GM23248 (cell line): ENCODE data around the gene RNASEH2B. TPM values are rescaled to one million over a fixed set of nuclear protein-coding genes. Genes with fewer than 3 reads are reported as not detected.

Experiments
- DNase-seq: peaks from one replicate; pipeline ENCODE4 v3.0.0-alpha.2; 2015
- H2AFZ ChIP-seq: fragments of 200-600 bp; sonication (generic); 2 replicates; pipeline ENCODE4 v1.6.1; 2016; ENCODE audit warnings: antibody characterized with exemption
- H3F3A ChIP-seq: fragments of 200-600 bp; sonication (generic); 2 replicates; pipeline ENCODE4 v1.6.1; 2016; ENCODE audit warnings: mild to moderate bottlenecking, antibody characterized with exemption, mixed run types; ENCODE audit not compliant: insufficient read depth
- H3K27ac ChIP-seq: fragments of 200-600 bp; sonication (generic); 2 replicates; pipeline ENCODE4 v1.5.1; 2016; ENCODE audit warnings: mild to moderate bottlenecking
- H3K27me3 ChIP-seq: fragments of 200-600 bp; sonication (generic); replicated peaks from 2 replicates; pipeline ENCODE4 v1.6.1; 2016; ENCODE audit warnings: mild to moderate bottlenecking; ENCODE audit not compliant: insufficient read depth
- H3K36me3 ChIP-seq: fragments of 200-600 bp; sonication (generic); 2 replicates; pipeline ENCODE4 v1.6.1; 2016; ENCODE audit warnings: low read depth, mild to moderate bottlenecking
- H3K4me1 ChIP-seq: fragments of 200-600 bp; sonication (generic); 2 replicates; pipeline ENCODE4 v1.6.1; 2016; ENCODE audit warnings: mild to moderate bottlenecking; ENCODE audit not compliant: insufficient read depth
- H3K4me2 ChIP-seq: fragments of 200-600 bp; sonication (generic); one replicate; pipeline ENCODE4 v1.6.1; 2016; ENCODE audit warnings: mild to moderate bottlenecking; ENCODE audit not compliant: unreplicated experiment
- H3K4me3 ChIP-seq: fragments of 200-600 bp; sonication (generic); 2 replicates; pipeline ENCODE4 v1.5.1; 2016; ENCODE audit warnings: mild to moderate bottlenecking
- H3K79me2 ChIP-seq: fragments of 200-600 bp; sonication (generic); 2 replicates; pipeline ENCODE4 v1.6.1; 2016; ENCODE audit warnings: mild to moderate bottlenecking; ENCODE audit not compliant: insufficient read depth
- H3K9ac ChIP-seq: fragments of 200-600 bp; sonication (generic); 2 replicates; pipeline ENCODE4 v1.6.1; 2016; ENCODE audit warnings: mild to moderate bottlenecking
- H3K9me2 ChIP-seq: fragments of 200-600 bp; sonication (generic); 2 replicates; pipeline ENCODE4 v1.6.1; 2016; ENCODE audit warnings: mixed run types, mild to moderate bottlenecking, moderate library complexity; ENCODE audit not compliant: insufficient read depth
- H3K9me3 ChIP-seq: fragments of 200-600 bp; sonication (generic); one replicate; pipeline ENCODE4 v1.6.1; 2017; ENCODE audit warnings: low read depth
- H4K20me1 ChIP-seq: fragments of 200-600 bp; sonication (generic); 2 replicates; pipeline ENCODE4 v1.6.0; 2016; ENCODE audit not compliant: insufficient read depth
- EZH2 ChIP-seq: fragments of 200-600 bp; sonication (generic); IDR thresholded peaks from 2 replicates; pipeline ENCODE4 v1.6.1; 2018; ENCODE audit warnings: antibody characterized with exemption, mild to moderate bottlenecking; ENCODE audit not compliant: insufficient read depth, poor library complexity, severe bottlenecking
- EZH2phosphoT487 ChIP-seq: fragments of 200-600 bp; sonication (generic); IDR thresholded peaks from 2 replicates; pipeline ENCODE4 v1.6.1; 2018; ENCODE audit warnings: antibody characterized with exemption, moderate library complexity, mild to moderate bottlenecking, low read depth; ENCODE audit not compliant: insufficient read depth
- WGBS, 2 experiments: methylation state at CpG; one replicate each; pipeline ENCODE4 v1.1.6; 2015 to 2017; ENCODE audit warnings: low lambda C conversion rate in 2 of 2, low coverage in 1 of 2; ENCODE audit errors: missing lambda C conversion rate in 2 of 2; 5-methylcytosine and 5-hydroxymethylcytosine counted together
- in situ Hi-C: fragments of 300-500 bp; cut with MboI; formaldehyde crosslinking; loops from 2 replicates; pipeline ENCODE4 v1.15.0; 2020
- polyA plus RNA-seq: library from polyadenylated mRNA; unstranded; fragments of >200 nt; fragmentation: Nextera tagmentation; extraction: Ambion mirVana; gene quantifications from 2 replicates; pipeline ENCODE4 v1.2.1, GENCODE V29; 2016
- total RNA-seq: library from RNA; depleted of rRNA; stranded (reverse); fragments of >200 nt; shearing (Covaris generic); gene quantifications from 2 replicates; pipeline ENCODE4 v1.2.3, GENCODE V29; 2014

The RNASEH2B gene
- total and polyA plus RNA-seq, 2 experiments from 2014 or later: 27.9 to 28.3 TPM

GRCh38 chr13:50993371-50993770, 83.8 kb downstream of the RNASEH2B start:
- H3K79me2 ChIP-seq: no peaks in the 10 kb centered on the region
- no peak overlapping the region for H2AFZ ChIP-seq
- no peaks in the 10 kb centered on the region for H4K20me1 ChIP-seq
- H3K9ac ChIP-seq: no peak overlapping the region
- no peak overlapping the region for H3K4me3 ChIP-seq
- H3K9me3 ChIP-seq: no peaks in the 10 kb centered on the region
- H3K27ac ChIP-seq: no peak overlapping the region
- H3F3A ChIP-seq: no peaks in the 10 kb centered on the region
- no peak overlapping the region for H3K4me2 ChIP-seq
- H3K27me3 ChIP-seq: peaks cover 14% of the 10 kb centered on the region
- WGBS, 2 experiments: 87 to 100% methylated on average over 2 of the region's 2 CpGs
- in situ Hi-C loops: no loop called here
- TF ChIP-seq EZH2: no peak
- no peak for TF ChIP-seq EZH2phosphoT487
- H3K4me1 ChIP-seq: no peaks in the 10 kb centered on the region
- H3K36me3 ChIP-seq: no peaks in the 10 kb centered on the region
- no peak for DNase-seq
- no peaks in the 10 kb centered on the region for H3K9me2 ChIP-seq

DNA sequence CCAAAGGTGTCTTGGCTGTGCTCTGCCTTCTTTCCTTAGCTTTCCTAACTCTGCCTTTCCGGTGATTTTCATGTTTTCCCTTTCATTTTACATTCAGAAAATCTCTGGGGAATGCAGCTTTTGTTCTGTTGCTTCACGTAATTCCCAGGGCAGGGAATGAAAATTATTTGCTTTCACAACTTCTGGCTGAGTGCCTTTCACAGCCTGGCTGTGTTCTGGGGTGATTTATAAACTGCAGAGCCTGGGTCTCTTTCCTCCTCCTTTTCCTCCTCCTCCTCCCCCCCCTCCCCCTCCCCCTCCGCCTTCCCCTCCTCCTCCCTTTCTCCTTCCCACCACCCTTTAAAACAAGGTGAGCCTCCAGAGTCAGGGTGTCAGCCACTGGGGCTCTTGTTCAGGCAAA, 84.3 kb downstream of the RNASEH2B start:
- Histone ChIP-seq H3K9ac (no peak overlapping the region), H3K27me3 (peaks cover 14% of the 10 kb centered on the region), H2AFZ (no peak overlapping the region), H3K36me3 (no peaks in the 10 kb centered on the region), H3K9me2 (no peaks in the 10 kb centered on the region), H3K4me2 (no peak overlapping the region), H3F3A (no peaks in the 10 kb centered on the region), H3K79me2 (no peaks in the 10 kb centered on the region), H3K4me1 (no peaks in the 10 kb centered on the region), H4K20me1 (no peaks in the 10 kb centered on the region), H3K27ac (no peak overlapping the region), H3K4me3 (no peak overlapping the region), H3K9me3 (no peaks in the 10 kb centered on the region)
- peak; percentile 37 for DNase-seq
- 11 to 33% methylated on average over 2 to 3 of the region's 3 CpGs for WGBS, 2 experiments
- in situ Hi-C loops: no loop called here
- TF ChIP-seq EZH2phosphoT487 (no peak), EZH2 (no peak)

- no peak overlapping the region for H3K4me2 ChIP-seq
- no peaks in the 10 kb centered on the region for H3K36me3 ChIP-seq
- H3K27ac ChIP-seq: no peak overlapping the region
- no peaks in the 10 kb centered on the region for H4K20me1 ChIP-seq
- H3K4me1 ChIP-seq: no peaks in the 10 kb centered on the region
- TF ChIP-seq EZH2phosphoT487: no peak
- TF ChIP-seq EZH2: no peak
- no peak overlapping the region for H3K9ac ChIP-seq
- peaks cover 14% of the 10 kb centered on the region for H3K27me3 ChIP-seq
- no peak overlapping the region for H3K4me3 ChIP-seq
- no peaks in the 10 kb centered on the region for H3K9me3 ChIP-seq
- no peaks in the 10 kb centered on the region for H3K9me2 ChIP-seq
- no peak for DNase-seq
- H3K79me2 ChIP-seq: no peaks in the 10 kb centered on the region
- H3F3A ChIP-seq: no peaks in the 10 kb centered on the region
- WGBS, 2 experiments: 74% methylated on average over 9 of the region's 9 CpGs
- H2AFZ ChIP-seq: no peak overlapping the region
- in situ Hi-C loops: no loop called here
Observed at GRCh38 chr13:50994651-50995050, 85.1 kb downstream of the RNASEH2B start.

DNA sequence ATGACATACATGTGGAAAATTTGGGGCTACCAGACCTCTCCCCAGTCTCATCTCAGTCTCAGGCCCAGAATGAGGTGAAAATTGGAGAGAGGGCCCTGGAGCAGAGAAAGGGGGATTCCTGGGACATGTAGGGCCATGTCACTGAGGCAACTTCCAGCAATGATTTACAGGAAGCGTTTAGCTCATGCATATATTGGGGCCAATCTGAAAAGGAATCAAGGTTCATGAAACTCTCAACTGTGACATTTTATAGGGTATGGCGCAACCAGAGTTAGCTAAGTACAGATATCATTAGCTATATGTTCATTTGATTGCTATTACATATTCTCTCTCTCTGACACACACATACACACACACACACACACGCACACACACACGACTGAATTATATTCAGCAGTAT, 86.3 kb downstream of the RNASEH2B start:
- H3K4me1 ChIP-seq: peaks cover 8% of the 10 kb centered on the region
- WGBS, 2 experiments: 83 to 84% methylated on average over 4 of the region's 4 CpGs
- no peak for DNase-seq
- H3K27ac ChIP-seq: no peak overlapping the region
- no peaks in the 10 kb centered on the region for H3K79me2 ChIP-seq
- H3K9me2 ChIP-seq: no peaks in the 10 kb centered on the region
- no peaks in the 10 kb centered on the region for H4K20me1 ChIP-seq
- no peak overlapping the region for H3K4me3 ChIP-seq
- H3K36me3 ChIP-seq: no peaks in the 10 kb centered on the region
- peaks cover 14% of the 10 kb centered on the region for H3K27me3 ChIP-seq
- H3K9me3 ChIP-seq: no peaks in the 10 kb centered on the region
- no peak overlapping the region for H3K4me2 ChIP-seq
- no peak for TF ChIP-seq EZH2phosphoT487
- TF ChIP-seq EZH2: no peak
- H3F3A ChIP-seq: no peaks in the 10 kb centered on the region
- H3K9ac ChIP-seq: no peak overlapping the region
- no peak overlapping the region for H2AFZ ChIP-seq
- in situ Hi-C loops: no loop called here

DNA sequence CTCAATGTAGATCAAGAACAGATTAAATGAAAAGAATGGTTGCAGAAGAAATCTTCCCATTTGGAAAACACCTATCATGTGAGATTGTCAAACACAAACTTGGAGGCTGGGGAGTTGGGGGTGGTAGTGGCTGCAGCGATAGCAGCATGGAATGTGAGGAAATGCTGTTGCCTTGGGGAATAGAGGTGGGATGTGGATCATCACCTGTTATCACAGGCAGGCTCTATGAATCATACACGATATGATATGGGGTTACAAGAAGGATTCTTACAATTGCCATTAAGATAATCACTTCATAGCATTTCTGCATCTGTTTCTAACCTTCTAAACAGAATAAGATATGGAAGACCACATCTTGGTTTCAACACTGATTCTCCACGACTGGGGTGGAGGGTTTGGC, 88.7 kb downstream of the RNASEH2B start:
- Histone ChIP-seq H3F3A (no peaks in the 10 kb centered on the region), H3K9me2 (no peaks in the 10 kb centered on the region), H3K9me3 (no peaks in the 10 kb centered on the region), H3K27ac (no peak overlapping the region), H3K27me3 (peaks cover 22% of the 10 kb centered on the region; the same call in 1 of the 2 replicates), H3K9ac (no peak overlapping the region), H3K4me3 (no peak overlapping the region), H3K4me2 (no peak overlapping the region), H2AFZ (no peak overlapping the region), H3K79me2 (no peaks in the 10 kb centered on the region), H3K4me1 (peaks cover 11% of the 10 kb centered on the region), H4K20me1 (no peaks in the 10 kb centered on the region), H3K36me3 (no peaks in the 10 kb centered on the region)
- no peak for DNase-seq
- WGBS, 2 experiments: 57 to 73% methylated on average over 3 of the region's 3 CpGs
- TF ChIP-seq EZH2: no peak
- no peak for TF ChIP-seq EZH2phosphoT487
- in situ Hi-C loops: no loop called here
